ENCODE results near the gene NEDD4.

- TF ChIP-seq CTCF (IDR thresholded peaks at IDR 0.05; ENCODE audit: low read depth, low read length) (no peak), POLR2A (IDR thresholded peaks at IDR 0.05; ENCODE audit: extremely low read depth, insufficient read length) (no peak), MAX (IDR thresholded peaks at IDR 0.05; ENCODE audit: low read depth, low read length) (no peak), MYC (IDR thresholded peaks at IDR 0.05; ENCODE audit: low read depth, low read length) (no peak)
Observed at GRCh38 chr15:55907797-55908196, 85.6 kb downstream of the NEDD4 start.

All from NB4 (cell line).